PC-9 (cell line): ENCODE measurements around the gene ZDHHC11B. TPM values are rescaled to one million over a fixed set of nuclear protein-coding genes. Genes with fewer than 3 reads are reported as not detected.
"Not testable (repeated sequence)": the region's sequence is repeated elsewhere in the genome, so short reads cannot be mapped to it uniquely, and the experiment has no call there.

Source experiments
- BruUV-seq: library from RNA; stranded (reverse); fragments of 400-500 nt; replicated peaks from 2 replicates; lab custom pipeline; 2021; lab: Mats Ljungman, UMichigan
- CTCF ChIA-PET: fragments of 300-600 bp; sonication (Branson Sonifier 250); formaldehyde crosslinking; loops from one replicate; lab custom pipeline; 2022; ENCODE audit warnings: antibody characterized with exemption; lab: Charles Lee
- POLR2A ChIA-PET: fragments of 300-600 bp; sonication (Branson Sonifier 250); formaldehyde crosslinking; loops from one replicate; lab custom pipeline; 2022; ENCODE audit warnings: antibody characterized with exemption; ENCODE audit not compliant: unreplicated experiment; lab: Charles Lee
- DNase-seq, 2 experiments: peaks; one replicate each; pipeline versions ENCODE4 v3.0.0 to v3.0.0-alpha.2; 2015 to 2022; ENCODE audit warnings: mixed read lengths in 1 of 2
- H2AFZ ChIP-seq: fragments of 200-600 bp; sonication (generic); 2 replicates; pipeline ENCODE4 v1.8.1; 2017; ENCODE audit warnings: antibody characterized with exemption
- H3F3A ChIP-seq: fragments of 200-600 bp; sonication (generic); 2 replicates; pipeline ENCODE4 v1.8.1; 2017; ENCODE audit warnings: antibody characterized with exemption, mild to moderate bottlenecking, low read depth; ENCODE audit not compliant: insufficient read depth
- H3K27ac ChIP-seq: fragments of 200-600 bp; sonication (generic); 2 replicates; pipeline ENCODE4 v1.6.1; 2016; ENCODE audit warnings: mixed run types
- H3K27me3 ChIP-seq: fragments of 200-600 bp; sonication (generic); 2 replicates; pipeline ENCODE4 v1.6.1; 2016; ENCODE audit warnings: low read depth, mixed run types; ENCODE audit not compliant: insufficient read depth
- H3K36me3 ChIP-seq: fragments of 200-600 bp; sonication (generic); 2 replicates; pipeline ENCODE4 v1.6.1; 2016; ENCODE audit warnings: low read depth, mixed run types
- H3K4me1 ChIP-seq: fragments of 200-600 bp; sonication (generic); replicated peaks from 2 replicates; pipeline ENCODE4 v1.6.1; 2016; ENCODE audit warnings: mixed run types; ENCODE audit not compliant: insufficient read depth
- H3K4me2 ChIP-seq: fragments of 200-600 bp; sonication (generic); 2 replicates; pipeline ENCODE4 v1.6.1; 2017; ENCODE audit warnings: mixed run types
- H3K4me3 ChIP-seq: fragments of 200-600 bp; sonication (generic); 2 replicates; pipeline ENCODE4 v1.6.1; 2016; ENCODE audit warnings: mixed run types
- H3K79me2 ChIP-seq: fragments of 200-600 bp; sonication (generic); 2 replicates; pipeline ENCODE4 v1.6.1; 2017; ENCODE audit warnings: low read depth, mixed run types
- H3K9me2 ChIP-seq: fragments of 200-600 bp; sonication (generic); 2 replicates; pipeline ENCODE4 v1.8.1; 2017; ENCODE audit warnings: mild to moderate bottlenecking; ENCODE audit not compliant: insufficient read depth
- H3K9me3 ChIP-seq: fragments of 200-600 bp; sonication (generic); 2 replicates; pipeline ENCODE4 v1.8.1; 2016; ENCODE audit warnings: low read depth; ENCODE audit not compliant: insufficient read depth
- H4K20me1 ChIP-seq: fragments of 200-600 bp; sonication (generic); 2 replicates; pipeline ENCODE4 v1.8.1; 2017; ENCODE audit not compliant: insufficient read depth
- EZH2 ChIP-seq: fragments of 200-600 bp; sonication (generic); IDR thresholded peaks from 2 replicates; pipeline ENCODE4 v1.8.0; 2017; ENCODE audit warnings: antibody characterized with exemption, low read depth
- intact Hi-C: fragments of 100-400 bp; cut with micrococcal nuclease; formaldehyde crosslinking; loops from one replicate; pipeline ENCODE4 v1.10.0; 2022; ENCODE audit not compliant: unreplicated experiment
- total RNA-seq: library from RNA; stranded (reverse); gene quantifications from 2 replicates; pipeline ENCODE4 v1.2.3, GENCODE V29; 2021
- TF ChIP-seq, protein P1 (sequence below): fragments of 200-600 bp; sonication (generic); conservative IDR thresholded peaks from 2 replicates; pipeline ENCODE4 v1.6.1; 2017; ENCODE audit warnings: mixed run types, antibody characterized with exemption, mild to moderate bottlenecking, moderate library complexity

The ZDHHC11B gene
- total RNA-seq, 1 experiment from 2014 or later = 0.41 TPM

DNA sequence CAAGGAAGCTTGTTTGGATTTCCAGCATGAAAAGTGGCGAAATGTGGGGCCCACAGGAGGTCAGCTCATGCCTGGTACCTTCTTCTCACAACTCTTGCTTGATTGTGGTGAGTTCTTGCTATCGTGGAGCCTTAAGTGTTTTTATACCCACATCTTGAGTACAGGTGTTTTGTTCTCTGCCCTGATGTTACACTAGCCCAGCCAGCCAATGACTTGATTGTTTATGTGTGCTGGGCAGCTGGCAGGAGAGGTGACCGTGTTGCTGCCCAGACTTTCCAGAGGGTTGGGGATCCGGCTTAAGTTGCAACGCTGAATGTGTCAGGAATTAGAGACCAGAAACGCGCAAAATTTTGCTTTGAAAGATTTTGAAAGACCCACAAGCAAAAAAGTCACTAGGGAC lies 67.4 kb downstream of the ZDHHC11B start:
- Histone ChIP-seq H3F3A (no peaks in the 10 kb centered on the region), H3K27ac (no peak overlapping the region), H3K4me2 (no peak overlapping the region), H4K20me1 (no peaks in the 10 kb centered on the region), H3K9me3 (no peaks in the 10 kb centered on the region), H3K79me2 (no peaks in the 10 kb centered on the region), H2AFZ (no peak overlapping the region), H3K9me2 (no peaks in the 10 kb centered on the region), H3K4me3 (no peak overlapping the region), H3K36me3 (no peaks in the 10 kb centered on the region), H3K4me1 (no peaks in the 10 kb centered on the region), H3K27me3 (peaks cover 74% of the 10 kb centered on the region)
- no TSS peak for BruUV-seq
- intact Hi-C loops = no loop called here
- POLR2A ChIA-PET = no interaction called here
- peak in 1 of 2 experiments; percentile 19 for DNase-seq
- CTCF ChIA-PET = no interaction called here
- no peak for TF ChIP-seq EZH2
- TF ChIP-seq, protein P1, sequence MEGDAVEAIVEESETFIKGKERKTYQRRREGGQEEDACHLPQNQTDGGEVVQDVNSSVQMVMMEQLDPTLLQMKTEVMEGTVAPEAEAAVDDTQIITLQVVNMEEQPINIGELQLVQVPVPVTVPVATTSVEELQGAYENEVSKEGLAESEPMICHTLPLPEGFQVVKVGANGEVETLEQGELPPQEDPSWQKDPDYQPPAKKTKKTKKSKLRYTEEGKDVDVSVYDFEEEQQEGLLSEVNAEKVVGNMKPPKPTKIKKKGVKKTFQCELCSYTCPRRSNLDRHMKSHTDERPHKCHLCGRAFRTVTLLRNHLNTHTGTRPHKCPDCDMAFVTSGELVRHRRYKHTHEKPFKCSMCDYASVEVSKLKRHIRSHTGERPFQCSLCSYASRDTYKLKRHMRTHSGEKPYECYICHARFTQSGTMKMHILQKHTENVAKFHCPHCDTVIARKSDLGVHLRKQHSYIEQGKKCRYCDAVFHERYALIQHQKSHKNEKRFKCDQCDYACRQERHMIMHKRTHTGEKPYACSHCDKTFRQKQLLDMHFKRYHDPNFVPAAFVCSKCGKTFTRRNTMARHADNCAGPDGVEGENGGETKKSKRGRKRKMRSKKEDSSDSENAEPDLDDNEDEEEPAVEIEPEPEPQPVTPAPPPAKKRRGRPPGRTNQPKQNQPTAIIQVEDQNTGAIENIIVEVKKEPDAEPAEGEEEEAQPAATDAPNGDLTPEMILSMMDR = no peak

DNA sequence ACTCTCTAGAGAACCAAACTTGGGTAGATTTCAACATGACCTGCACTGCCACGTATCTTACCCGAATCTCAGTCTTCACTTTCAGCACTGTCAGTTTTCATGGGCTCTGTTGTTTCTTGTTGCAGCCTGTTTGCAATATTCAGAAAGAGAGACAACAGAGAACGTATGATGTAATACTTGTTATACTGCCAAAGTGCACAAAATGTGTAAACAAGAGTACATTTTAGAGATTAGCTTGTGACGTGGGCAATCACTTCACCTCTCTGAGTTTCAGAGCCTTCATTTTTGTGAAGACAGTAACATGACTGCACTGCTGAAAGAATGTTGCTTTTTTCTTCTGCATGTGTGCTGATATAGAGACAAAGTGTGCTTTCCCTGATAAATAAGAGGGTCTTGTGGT lies 67.8 kb downstream of the ZDHHC11B start:
- peak in 1 of 2 experiments; percentile 32 for DNase-seq

DNA sequence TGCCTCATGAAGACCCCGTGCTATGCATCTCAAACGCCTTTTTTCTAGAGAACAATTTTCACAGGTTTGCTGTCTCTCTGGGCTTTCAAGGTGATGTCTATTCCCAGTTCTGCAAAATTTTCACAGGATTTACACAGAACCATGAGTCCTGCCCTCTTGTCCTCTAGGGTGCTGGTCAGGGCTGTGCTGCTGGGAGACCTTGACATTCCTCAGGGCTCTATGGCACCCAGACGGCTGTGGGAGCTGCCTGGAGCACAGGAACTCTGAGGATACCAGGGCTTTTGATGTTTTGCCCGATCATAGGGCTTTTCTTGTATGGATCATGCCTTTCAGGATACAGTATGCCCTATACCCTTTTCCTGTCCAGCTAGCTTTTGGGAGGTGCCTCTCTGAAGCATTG lies 68.9 kb downstream of the ZDHHC11B start:
- H4K20me1 ChIP-seq, CTCF ChIA-PET, H3K9me3 ChIP-seq, intact Hi-C loops, H3K36me3 ChIP-seq, H2AFZ ChIP-seq, BruUV-seq, H3F3A ChIP-seq, H3K4me1 ChIP-seq, H3K9me2 ChIP-seq, H3K4me3 ChIP-seq, H3K79me2 ChIP-seq, DNase-seq, H3K27ac ChIP-seq, POLR2A ChIA-PET, H3K4me2 ChIP-seq: not testable (repeated sequence)
- peaks cover 71% of the 10 kb centered on the region for H3K27me3 ChIP-seq

More for the DNA sequence above, 67.8 kb downstream of the ZDHHC11B start:
- H3K4me1 ChIP-seq, POLR2A ChIA-PET, H3K4me3 ChIP-seq, CTCF ChIA-PET, H3K36me3 ChIP-seq, H3K9me2 ChIP-seq, H3K27ac ChIP-seq, H2AFZ ChIP-seq, intact Hi-C loops, H3K9me3 ChIP-seq, H3K4me2 ChIP-seq, H3F3A ChIP-seq, H3K79me2 ChIP-seq, BruUV-seq, H4K20me1 ChIP-seq: not testable (repeated sequence)
- peaks cover 70% of the 10 kb centered on the region for H3K27me3 ChIP-seq

DNA sequence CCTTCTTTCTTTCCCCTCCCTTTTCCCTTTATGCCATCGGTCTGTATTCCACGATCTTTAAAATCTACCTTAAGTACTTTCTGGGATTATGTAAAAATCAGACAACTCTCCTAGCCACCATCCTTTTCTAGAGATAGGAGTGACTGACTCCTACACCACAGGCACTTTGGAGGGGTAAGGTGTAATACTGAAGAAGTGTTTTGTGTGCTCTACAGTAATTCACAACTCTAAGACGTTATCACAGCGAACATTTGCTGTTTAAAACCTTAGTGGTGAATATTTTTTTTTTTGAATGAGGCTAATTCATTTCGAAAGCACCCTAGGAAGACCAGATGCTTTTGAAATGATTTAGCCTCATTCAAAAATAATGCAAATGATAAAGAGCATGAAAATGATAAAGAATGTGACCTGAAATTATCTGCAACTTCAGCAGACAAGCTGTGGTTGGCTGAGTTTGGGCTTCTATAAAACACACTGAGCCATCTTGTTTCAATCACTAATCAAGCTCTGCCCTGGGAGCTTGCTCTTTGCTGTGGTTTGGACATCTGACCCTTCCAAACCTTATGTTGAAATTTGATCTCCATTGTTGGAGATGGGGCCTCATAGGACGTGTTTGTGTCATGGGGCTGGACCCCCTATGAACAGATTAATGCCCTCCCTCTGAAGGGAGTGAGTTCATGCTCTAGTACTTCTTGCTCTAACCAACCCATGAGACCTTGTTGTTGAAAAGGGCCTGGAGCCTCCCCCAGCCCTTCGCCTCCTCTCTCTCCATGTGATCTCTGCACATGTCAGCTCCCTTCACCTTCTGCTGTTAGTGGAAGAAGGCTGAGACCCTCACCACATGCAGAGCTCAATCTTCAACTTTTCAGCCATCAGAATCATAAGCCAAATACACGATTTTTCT lies 70.1 kb downstream of the ZDHHC11B start:
- H3K27me3 ChIP-seq = peaks cover 67% of the 10 kb centered on the region
- POLR2A ChIA-PET, H3K9me3 ChIP-seq, BruUV-seq, H3K36me3 ChIP-seq, H3F3A ChIP-seq, H3K79me2 ChIP-seq, DNase-seq, CTCF ChIA-PET, H2AFZ ChIP-seq, H3K4me1 ChIP-seq, H3K4me3 ChIP-seq, H3K9me2 ChIP-seq, H3K27ac ChIP-seq, H3K4me2 ChIP-seq, H4K20me1 ChIP-seq: not testable (repeated sequence)
- intact Hi-C loops = loop anchor here (5.0 kb wide), 1 partner anchor 83 kb away; no protein-coding TSS in a partner anchor

DNA sequence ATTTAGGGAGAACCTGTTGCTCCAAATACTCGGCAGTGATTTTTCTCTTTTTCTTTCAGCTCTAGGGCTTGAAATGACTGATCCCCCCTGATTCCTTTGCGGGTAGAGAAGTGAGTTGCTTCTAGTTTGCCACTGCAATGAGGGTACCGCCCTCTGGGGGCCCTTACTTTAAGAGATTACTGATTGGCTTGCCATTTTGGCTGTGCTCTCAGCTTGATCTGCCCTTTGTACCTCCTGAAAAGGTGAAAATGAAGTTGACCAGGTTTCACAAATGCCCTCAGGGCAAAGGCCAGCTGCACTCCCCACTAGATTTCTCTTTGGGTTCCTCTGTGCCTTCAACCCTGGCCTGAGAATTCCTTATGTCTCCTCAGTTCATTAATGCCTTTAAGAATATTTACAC lies 70.8 kb downstream of the ZDHHC11B start:
- H2AFZ ChIP-seq, H4K20me1 ChIP-seq, H3F3A ChIP-seq, H3K36me3 ChIP-seq, H3K9me2 ChIP-seq, H3K27ac ChIP-seq, H3K4me1 ChIP-seq, CTCF ChIA-PET, H3K4me2 ChIP-seq, H3K79me2 ChIP-seq, BruUV-seq, POLR2A ChIA-PET, H3K9me3 ChIP-seq, H3K4me3 ChIP-seq: not testable (repeated sequence)
- peak in 1 of 2 experiments; percentile 30 for DNase-seq
- peaks cover 71% of the 10 kb centered on the region for H3K27me3 ChIP-seq
- intact Hi-C loops = loop anchor here (5.0 kb wide), 1 partner anchor 84 kb away; no protein-coding TSS in a partner anchor

DNA sequence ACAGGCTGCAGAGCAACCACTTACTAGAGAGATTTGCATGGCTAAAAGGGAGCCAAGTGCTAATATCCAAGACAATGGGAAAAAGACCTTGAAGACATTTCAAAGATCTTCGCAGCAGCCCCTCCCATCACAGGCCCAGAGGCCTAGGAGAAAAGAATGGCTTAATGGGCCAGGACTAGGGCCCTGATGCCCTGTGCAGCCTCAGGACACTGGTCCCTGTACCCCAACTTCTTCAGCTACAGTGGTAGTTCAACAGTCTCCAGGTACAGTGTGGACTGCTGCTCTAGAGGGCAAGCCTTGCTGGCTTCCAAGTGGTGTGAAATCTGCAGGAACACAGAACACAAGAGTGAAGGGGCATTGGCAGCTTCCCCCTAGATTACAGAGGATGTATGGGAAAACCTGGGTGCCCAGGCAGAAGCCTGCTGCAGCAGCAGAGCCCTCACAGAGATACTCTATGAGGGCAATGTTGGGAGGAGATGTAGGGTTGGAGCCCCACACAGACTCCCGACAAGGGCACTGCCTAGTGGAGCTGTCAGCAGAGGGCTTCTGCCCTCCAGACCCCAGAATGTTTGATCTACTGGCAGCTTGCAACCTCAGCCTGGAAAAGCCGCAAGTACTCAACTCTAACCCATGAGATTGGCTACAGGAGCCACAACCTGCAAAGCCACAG lies 75.5 kb downstream of the ZDHHC11B start:
- CTCF ChIA-PET = interaction anchor here (0.6 kb wide), 1 partner anchor 54 kb away, joined by 7 read pairs; no protein-coding TSS in a partner anchor

More for the DNA sequence above, 75.5 kb downstream of the ZDHHC11B start:
- H3K4me1 ChIP-seq, H3K36me3 ChIP-seq, intact Hi-C loops, BruUV-seq, H3K4me3 ChIP-seq, H3K79me2 ChIP-seq, H3K27ac ChIP-seq, POLR2A ChIA-PET, H3K4me2 ChIP-seq, H3F3A ChIP-seq, H2AFZ ChIP-seq, H3K9me2 ChIP-seq, H4K20me1 ChIP-seq, H3K9me3 ChIP-seq: not testable (repeated sequence)
- H3K27me3 ChIP-seq = peaks cover 70% of the 10 kb centered on the region
- peak in 1 of 2 experiments; percentile 32 for DNase-seq
